IMR-90 (cell line): ENCODE results near the gene TNFRSF18. TPM values are rescaled to one million over a fixed set of nuclear protein-coding genes. Genes with fewer than 3 reads are reported as not detected.

ENCODE experiments used
- ATAC-seq: fragments of 200-7000 bp; cut with Tn5 transposase; 2 replicates; pipeline ENCODE4 v1.9.1; 2020; ENCODE audit warnings: low read depth, mild to moderate bottlenecking, moderate library complexity
- BruUV-seq: library from RNA; stranded (reverse); fragments of 400-500 nt; replicated peaks from 2 replicates; lab custom pipeline; 2021; lab: Mats Ljungman, UMichigan
- CTCF ChIA-PET: fragments of 300-600 bp; formaldehyde crosslinking; extraction: SDS; loops from one replicate; lab custom pipeline; 2021; ENCODE audit warnings: antibody characterized with exemption; lab: Yijun Ruan, JAX
- POLR2A ChIA-PET: fragments of 300-600 bp; sonication (Branson Sonifier 250); formaldehyde crosslinking; loops from one replicate; lab custom pipeline; 2022; ENCODE audit warnings: antibody characterized with exemption; ENCODE audit not compliant: unreplicated experiment; lab: Charles Lee
- DNase-seq: peaks from one replicate; pipeline ENCODE4 v3.0.0; 2013
- H2AFZ ChIP-seq: replicated peaks from 2 replicates; pipeline ENCODE3; 2013; ENCODE audit warnings: low read length, mild to moderate bottlenecking; ENCODE audit not compliant: poor library complexity
- H2AK5ac ChIP-seq: 2 replicates; pipeline ENCODE4 v1.6.1; 2013; ENCODE audit warnings: low read depth, low read length, inconsistent platforms
- H2AK9ac ChIP-seq: replicated peaks from 2 replicates; pipeline ENCODE3; 2013; ENCODE audit warnings: mild to moderate bottlenecking, low read depth, low read length, moderate library complexity; ENCODE audit not compliant: poor library complexity
- H2BK120ac ChIP-seq: 2 replicates; pipeline ENCODE4 v1.6.1; 2013; ENCODE audit warnings: low read depth, low read length, inconsistent platforms
- H2BK15ac ChIP-seq: 3 replicates; pipeline ENCODE4 v1.6.1; 2013; ENCODE audit warnings: low read depth, low read length, inconsistent platforms
- H2BK20ac ChIP-seq: 2 replicates; pipeline ENCODE4 v1.6.1; 2013; ENCODE audit warnings: low read depth, mild to moderate bottlenecking, inconsistent platforms, low read length, moderate library complexity
- H2BK5ac ChIP-seq: 2 replicates; pipeline ENCODE4 v1.6.1; 2013; ENCODE audit warnings: mild to moderate bottlenecking, low read depth, low read length, inconsistent platforms; ENCODE audit not compliant: poor library complexity, severe bottlenecking
- H3K14ac ChIP-seq: replicated peaks from 2 replicates; pipeline ENCODE4 v1.6.1; 2013; ENCODE audit warnings: low read depth, low read length, inconsistent platforms
- H3K18ac ChIP-seq: 2 replicates; pipeline ENCODE4 v1.6.1; 2013; ENCODE audit warnings: low read depth, low read length, control low read depth
- H3K23ac ChIP-seq: 2 replicates; pipeline ENCODE4 v1.6.1; 2013; ENCODE audit warnings: low read depth, low read length, inconsistent platforms
- H3K27ac ChIP-seq: 2 replicates; pipeline ENCODE4 v1.5.1; 2013; ENCODE audit warnings: mild to moderate bottlenecking, control low read depth, low read length; ENCODE audit not compliant: insufficient read depth
- H3K27me3 ChIP-seq: 2 replicates; pipeline ENCODE4 v1.6.1; 2013; ENCODE audit warnings: low read length; ENCODE audit not compliant: control insufficient read depth, insufficient read depth
- H3K36me3 ChIP-seq: 2 replicates; pipeline ENCODE4 v1.6.1; 2013; ENCODE audit warnings: low read length, mixed read lengths; ENCODE audit not compliant: control insufficient read depth, insufficient read depth
- H3K4ac ChIP-seq: 2 replicates; pipeline ENCODE4 v1.6.1; 2013; ENCODE audit warnings: low read depth, low read length, inconsistent platforms
- H3K4me1 ChIP-seq: 2 replicates; pipeline ENCODE4 v1.6.1; 2013; ENCODE audit warnings: low read length, mixed read lengths; ENCODE audit not compliant: control insufficient read depth, insufficient read depth
- H3K4me2 ChIP-seq: 2 replicates; pipeline ENCODE4 v1.6.1; 2013; ENCODE audit warnings: low read depth, mild to moderate bottlenecking, control low read depth, low read length, moderate library complexity
- H3K4me3 ChIP-seq: 2 replicates; pipeline ENCODE4 v1.5.1; 2013; ENCODE audit warnings: low read depth, mild to moderate bottlenecking, control low read depth, low read length, moderate library complexity; ENCODE audit not compliant: insufficient read depth
- H3K56ac ChIP-seq: 2 replicates; pipeline ENCODE4 v1.6.1; 2013; ENCODE audit warnings: low read length, inconsistent platforms; ENCODE audit not compliant: insufficient read depth; ENCODE audit errors: extremely low read depth
- H3K79me1 ChIP-seq, 2 experiments: 2 replicates each; pipeline ENCODE4 v1.6.1; 2013; ENCODE audit warnings: low read length in 2 of 2, inconsistent platforms in 1 of 2, low read depth in 1 of 2
- H3K9ac ChIP-seq: 2 replicates; pipeline ENCODE4 v1.6.1; 2013; ENCODE audit warnings: low read depth, low read length, control low read depth
- H3K9me1 ChIP-seq: 2 replicates; pipeline ENCODE4 v1.6.1; 2013; ENCODE audit warnings: low read length, inconsistent platforms; ENCODE audit not compliant: insufficient read depth
- H3K9me3 ChIP-seq: 2 replicates; pipeline ENCODE4 v1.6.1; 2013; ENCODE audit warnings: low read length; ENCODE audit not compliant: control insufficient read depth, insufficient read depth
- H4K20me1 ChIP-seq: 2 replicates; pipeline ENCODE4 v1.6.1; 2013; ENCODE audit warnings: low read length, inconsistent platforms; ENCODE audit not compliant: insufficient read depth
- H4K5ac ChIP-seq: 2 replicates; pipeline ENCODE4 v1.6.1; 2013; ENCODE audit warnings: mild to moderate bottlenecking, low read depth, low read length, control low read depth
- H4K8ac ChIP-seq, 2 experiments: 2 replicates each; pipeline ENCODE4 v1.6.1; 2013; ENCODE audit warnings: low read depth in 2 of 2, low read length in 2 of 2, control low read depth in 1 of 2, inconsistent platforms in 1 of 2
- H4K91ac ChIP-seq: 2 replicates; pipeline ENCODE4 v1.6.1; 2013; ENCODE audit warnings: low read depth, low read length, inconsistent platforms; ENCODE audit not compliant: insufficient read depth
- BHLHE40 ChIP-seq: fragments of 150-350 bp; IDR thresholded peaks from 2 replicates; pipeline ENCODE4 v1.6.1; 2016; ENCODE audit warnings: mild to moderate bottlenecking, low read depth, low read length
- CEBPB ChIP-seq: IDR thresholded peaks from 2 replicates; pipeline ENCODE4 v1.6.1; 2012; ENCODE audit warnings: low read depth, low read length, improper control_type of control experiment
- CHD1 ChIP-seq: IDR thresholded peaks from 2 replicates; pipeline ENCODE4 v1.6.1; 2012; ENCODE audit warnings: low read depth, low read length, improper control_type of control experiment
- CTCF ChIP-seq: conservative IDR thresholded peaks from 2 replicates; pipeline ENCODE4 v1.5.1; 2012; ENCODE audit warnings: mild to moderate bottlenecking, low read depth, low read length, improper control_type of control experiment
- ELK1 ChIP-seq: fragments of 150-350 bp; IDR thresholded peaks from 2 replicates; pipeline ENCODE4 v1.6.1; 2016; ENCODE audit warnings: low read depth, mild to moderate bottlenecking, low read length, moderate library complexity, borderline replicate concordance
- MAZ ChIP-seq: IDR thresholded peaks from 2 replicates; pipeline ENCODE4 v1.6.1; 2012; ENCODE audit warnings: low read depth, mild to moderate bottlenecking, low read length, improper control_type of control experiment, moderate library complexity, borderline replicate concordance
- MXI1 ChIP-seq: IDR thresholded peaks from 2 replicates; pipeline ENCODE4 v1.6.1; 2012; ENCODE audit warnings: low read depth, mild to moderate bottlenecking, low read length, moderate library complexity, borderline replicate concordance
- NFE2L2 ChIP-seq: fragments of 150-350 bp; IDR thresholded peaks from 2 replicates; pipeline ENCODE4 v1.6.1; 2016; ENCODE audit warnings: low read depth, mild to moderate bottlenecking, low read length
- POLR2A ChIP-seq: IDR thresholded peaks from 2 replicates; pipeline ENCODE4 v1.6.1; 2012; ENCODE audit warnings: mild to moderate bottlenecking, low read depth, low read length
- RCOR1 ChIP-seq: IDR thresholded peaks from 2 replicates; pipeline ENCODE4 v1.6.1; 2012; ENCODE audit warnings: mild to moderate bottlenecking, low read length, improper control_type of control experiment; ENCODE audit not compliant: insufficient replicate concordance
- SMC3 ChIP-seq: fragments of 150-350 bp; IDR thresholded peaks from 2 replicates; pipeline ENCODE4 v1.6.1; 2016; ENCODE audit warnings: low read depth, mild to moderate bottlenecking, antibody characterized with exemption, low read length, moderate library complexity
- WGBS, 2 experiments: methylation state at CpG; one replicate each; pipeline versions ENCODE4 v1.1.5 to v1.1.7; 2013; ENCODE audit warnings: missing lambda C conversion rate in 2 of 2; ENCODE audit not compliant: insufficient read length in 1 of 2; ENCODE audit errors: extremely low coverage in 2 of 2; 5-methylcytosine and 5-hydroxymethylcytosine counted together
- dilution Hi-C: fragments of 300-500 bp; cut with HindIII; formaldehyde crosslinking; loops from one replicate; pipeline ENCODE4 v1.14.3; 2018; ENCODE audit warnings: low sequenced_read_pairs; ENCODE audit not compliant: unreplicated experiment
- in situ Hi-C: fragments of 300-500 bp; cut with MboI; formaldehyde crosslinking; loops from 3 replicates; pipeline ENCODE4 v1.14.3; 2019; ENCODE audit warnings: low sequenced_read_pairs, inconsistent platforms, mixed read lengths
- intact Hi-C: fragments of 100-400 bp; cut with micrococcal nuclease; formaldehyde crosslinking; loops from 2 replicates; pipeline ENCODE4 v1.10.0; 2022
- polyA plus RNA-seq, 3 experiments: library from polyadenylated mRNA; depleted of rRNA; stranded (reverse); fragments of >200 nt; gene quantifications; 2 replicates each; pipeline ENCODE4 v1.2.3, GENCODE V29; 2012; ENCODE audit warnings: low replicate concordance in 1 of 3
- total RNA-seq: library from RNA; depleted of rRNA; stranded (reverse); fragments of >200 nt; gene quantifications from 2 replicates; pipeline ENCODE4 v1.2.3, GENCODE V29; 2012

The TNFRSF18 gene
- total and polyA plus RNA-seq, 2 of the 4 experiments (the other 2 are of a cell fraction): 0.18 to 1.0 TPM

GRCh38 chr1:1199141-1199960 is 7.0 kb downstream of the TNFRSF18 start (continued):
- no peak for TF ChIP-seq CHD1

- Histone ChIP-seq H3K4me1 (no peaks in the 10 kb centered on the region), H2AFZ (no peak overlapping the region), H2BK15ac (no peak overlapping the region), H2AK5ac (no peak overlapping the region; the same call in 1 of the 2 replicates), H3K27me3 (no peaks in the 10 kb centered on the region; the same call in 1 of the 2 replicates), H3K4me2 (no peak overlapping the region), H4K91ac (no peak overlapping the region), H4K8ac (no peak overlapping the region), H2BK120ac (no peak overlapping the region), H3K79me1 (no peaks in the 10 kb centered on the region), H4K5ac (no peak overlapping the region), H3K27ac (no peak overlapping the region), H3K14ac (no peak overlapping the region), H3K36me3 (no peaks in the 10 kb centered on the region), H2BK20ac (no peak overlapping the region), H4K20me1 (no peaks in the 10 kb centered on the region), H3K4ac (no peak overlapping the region), H3K9me3 (peaks cover 11% of the 10 kb centered on the region), H3K4me3 (no peak overlapping the region), H3K9me1 (no peaks in the 10 kb centered on the region), H3K18ac (no peak overlapping the region), H2AK9ac (no peak overlapping the region), H3K23ac (no peak overlapping the region), H3K9ac (no peak overlapping the region), H2BK5ac (no peak overlapping the region), H3K56ac (no peak overlapping the region)
- 85% methylated on average over 5 of the region's 23 CpGs; no CpG with 5 or more reads in 1 of the 2 experiments for WGBS, 2 experiments
- dilution Hi-C loops (no loop called here), intact Hi-C loops (no loop called here), in situ Hi-C loops (no loop called here)
- POLR2A ChIA-PET: no interaction called here
- no peak for DNase-seq
- CTCF ChIA-PET: no interaction called here
- no peak for ATAC-seq
- no TSS peak for BruUV-seq
- TF ChIP-seq SMC3 (no peak), CTCF (no peak), MAZ (no peak), MXI1 (no peak), RCOR1 (no peak), BHLHE40 (no peak), CEBPB (no peak), NFE2L2 (no peak), POLR2A (no peak), ELK1 (no peak)
Observed at GRCh38 chr1:1198423-1199140, 7.8 kb downstream of the TNFRSF18 start.
